Left lobe of liver (tissue), 2 donors: ENCODE data around the gene GNGT2. TPM values are rescaled to one million over a fixed set of nuclear protein-coding genes. Genes with fewer than 3 reads are reported as not detected.

Source experiments
- ATAC-seq: fragments of 200-7000 bp; cut with Tn5 transposase; one replicate; pipeline ENCODE4 v1.9.1; 2020; ENCODE audit warnings: mild to moderate bottlenecking, moderate library complexity
- DNase-seq: peaks from one replicate; pipeline ENCODE4 v3.0.0-alpha.2; 2020; ENCODE audit warnings: low spot score
- total RNA-seq: library from RNA; stranded (reverse); gene quantifications from one replicate; pipeline ENCODE4 v1.2.1, GENCODE V29; 2021
- donor health status: DM: no; HTN: no; CAD: no; lungs with moderate emphysema.
- donor health status: DM: no; HTN: yes; CAD: no.

GNGT2 gene
- 0.20 TPM for total RNA-seq

GRCh38 chr17:49210158-49211029 is at the start of gene GNGT2, which contains the start of gene ABI3:
TSS of gene GNGT2 (minus strand) at chr17:49210574. CDS start at chr17:49207422, 3,152 bp downstream.
TSS of gene ABI3 (plus strand) at chr17:49210707. CDS start at chr17:49210725, 18 bp downstream.
- DNase-seq (no peak), ATAC-seq (peak; percentile 64)

- DNase-seq, result no peak
These were observed 49.3 kb upstream of the GNGT2 start for GRCh38 chr17:49259663-49260010.

DNA sequence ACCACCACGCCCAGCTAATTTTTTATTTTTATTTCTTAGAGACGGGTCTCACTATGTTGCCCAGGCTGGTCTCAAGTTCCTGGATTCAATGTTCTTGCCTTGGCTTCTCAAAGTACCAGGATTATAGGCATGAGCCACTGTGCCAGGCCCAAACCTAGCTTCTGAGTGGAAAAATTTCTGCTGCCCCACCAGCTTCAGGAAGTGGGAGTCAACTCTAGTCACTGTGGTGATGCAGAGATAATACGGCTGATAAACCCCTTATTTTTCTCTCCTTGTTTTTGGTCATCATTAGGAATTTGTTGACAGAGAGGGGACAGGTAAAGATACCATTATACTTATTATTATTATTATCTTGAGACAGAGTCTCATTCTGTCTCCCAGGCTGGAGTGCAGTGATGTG is 48.0 kb upstream of the GNGT2 start:
- ATAC-seq (no peak), DNase-seq (no peak)

More at GRCh38 chr17:49259663-49260010, 49.3 kb upstream of the GNGT2 start:
- ATAC-seq, result peak; percentile 7

DNA sequence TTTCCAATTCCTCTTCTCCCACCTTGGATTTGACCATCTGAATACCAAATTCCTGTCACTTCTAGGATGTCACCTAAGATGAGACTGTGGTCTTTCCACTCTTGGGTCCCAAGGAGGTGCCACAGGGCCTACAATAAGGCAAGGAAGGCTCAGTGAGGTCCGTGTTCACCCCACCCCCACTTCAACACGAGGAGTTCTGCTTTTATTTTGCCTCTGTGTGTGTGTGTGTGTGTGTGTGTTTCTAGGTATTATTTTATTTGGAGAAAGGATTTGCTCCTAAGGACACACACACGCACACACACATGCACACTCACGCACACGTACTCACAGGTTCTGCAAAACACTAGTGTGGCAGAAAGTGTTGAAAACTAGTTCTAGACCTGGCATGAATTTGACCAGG is 44.8 kb upstream of the GNGT2 start:
- ATAC-seq (no peak), DNase-seq (no peak)

DNA sequence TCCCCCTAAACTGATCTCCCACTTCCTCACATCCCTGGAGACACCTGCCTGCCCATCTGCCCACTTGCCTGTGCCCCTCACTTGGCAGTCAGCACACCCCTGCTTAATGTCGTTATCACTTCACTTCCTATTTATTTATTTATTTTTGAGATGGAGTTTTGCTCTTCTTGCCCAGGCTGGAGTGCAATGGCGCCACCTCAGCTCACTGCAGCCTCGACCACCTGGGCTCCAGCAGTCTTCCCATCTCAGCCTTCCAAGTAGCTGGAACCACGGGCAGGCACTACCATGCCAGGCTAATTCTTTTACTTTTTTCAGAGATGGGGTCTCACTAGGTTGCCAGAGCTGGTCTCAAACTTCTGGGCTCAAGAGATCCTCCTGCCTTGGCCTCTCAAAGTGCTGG is 43.7 kb upstream of the GNGT2 start:
- ATAC-seq, result no peak

GRCh38 chr17:49252148-49252695 is 41.8 kb upstream of the GNGT2 start:
- ATAC-seq (peak; percentile 29), DNase-seq (peak; percentile 54)

More for the DNA sequence above, 43.7 kb upstream of the GNGT2 start:
- no peak for DNase-seq

DNA sequence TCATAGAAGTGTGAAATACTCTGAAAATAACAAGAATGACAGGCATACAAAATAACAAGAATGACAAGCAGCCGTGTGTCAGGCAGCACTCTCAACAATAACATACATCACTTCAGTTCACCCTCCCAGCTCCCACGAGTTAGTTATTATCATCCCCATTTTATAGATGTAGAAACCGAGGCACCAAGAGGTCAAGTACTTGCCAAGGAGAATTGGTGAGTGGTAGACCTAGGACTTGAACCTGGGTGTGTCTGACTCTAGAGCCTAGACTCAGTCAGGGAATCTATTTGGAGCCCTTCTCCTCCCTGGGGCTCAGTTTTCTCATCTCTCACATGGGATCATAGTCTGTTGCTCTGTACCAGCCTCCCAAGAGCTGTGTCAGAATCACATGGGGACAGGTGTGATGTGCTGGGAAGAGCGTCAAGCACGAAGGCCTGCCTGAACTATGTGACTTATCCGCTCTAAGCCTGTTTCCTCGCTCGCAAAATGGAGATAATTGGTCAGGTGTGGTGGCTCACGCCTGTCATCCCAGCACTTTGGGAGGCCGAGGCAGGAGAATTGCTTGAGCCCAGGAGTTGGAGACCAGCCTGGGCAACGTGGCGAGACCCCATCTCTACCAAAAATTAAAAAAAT is 39.6 kb upstream of the GNGT2 start:
- ATAC-seq (no peak), DNase-seq (no peak)

- no peak for ATAC-seq
- no peak for DNase-seq
These were observed 39.0 kb upstream of the GNGT2 start for GRCh38 chr17:49249292-49249794.

DNA sequence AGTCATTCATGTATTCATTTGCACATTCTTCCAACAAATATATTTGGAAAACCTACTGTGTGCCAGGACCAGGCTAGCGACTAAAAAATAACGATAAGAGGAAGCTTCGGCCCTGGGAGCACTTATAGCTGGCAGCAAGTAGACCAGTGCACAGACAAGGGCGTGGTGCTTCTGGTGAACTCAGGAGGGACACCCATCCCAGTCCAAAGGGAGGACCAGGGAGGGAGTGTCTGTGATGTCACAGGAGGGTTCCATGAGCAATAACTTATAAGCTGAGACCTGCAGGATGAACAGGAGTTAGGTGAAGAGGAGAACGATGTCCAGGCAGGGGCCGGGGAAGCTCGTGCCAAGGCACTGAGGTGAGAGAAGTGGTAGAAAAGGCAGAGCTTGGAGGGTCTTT is 37.6 kb upstream of the GNGT2 start:
- no peak for DNase-seq

DNA sequence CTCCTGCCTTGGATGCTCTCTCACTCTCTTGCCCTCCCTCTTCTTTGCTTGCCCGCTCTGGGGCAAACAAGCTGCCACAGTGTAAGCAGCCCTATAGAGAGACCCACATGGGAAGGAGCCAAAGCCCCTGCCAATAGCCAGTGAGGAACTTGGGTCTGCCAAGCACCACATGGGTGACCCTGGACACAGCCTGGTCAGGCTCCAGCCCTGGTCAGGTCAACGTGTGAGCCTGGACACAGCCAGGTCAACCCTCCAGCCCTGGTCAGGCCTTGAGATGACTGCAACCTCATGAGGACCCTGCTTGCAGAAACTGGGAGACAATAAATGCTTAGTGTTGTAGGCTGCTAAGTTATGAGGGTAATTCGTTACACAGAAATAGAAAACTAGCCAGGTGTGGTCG is 34.5 kb upstream of the GNGT2 start:
- no peak for ATAC-seq
- no peak for DNase-seq

More for the DNA sequence above, 37.6 kb upstream of the GNGT2 start:
- no peak for ATAC-seq

GRCh38 chr17:49242813-49243212 is 32.4 kb upstream of the GNGT2 start:
- DNase-seq, result no peak
- no peak for ATAC-seq

GRCh38 chr17:49241692-49242397 is 31.5 kb upstream of the GNGT2 start:
- DNase-seq, result no peak
- no peak for ATAC-seq

- DNase-seq (no peak), ATAC-seq (no peak)
These were observed 30.7 kb upstream of the GNGT2 start for GRCh38 chr17:49241040-49241439.

- DNase-seq, result no peak
These were observed 30.2 kb upstream of the GNGT2 start for GRCh38 chr17:49240619-49241018.

DNA sequence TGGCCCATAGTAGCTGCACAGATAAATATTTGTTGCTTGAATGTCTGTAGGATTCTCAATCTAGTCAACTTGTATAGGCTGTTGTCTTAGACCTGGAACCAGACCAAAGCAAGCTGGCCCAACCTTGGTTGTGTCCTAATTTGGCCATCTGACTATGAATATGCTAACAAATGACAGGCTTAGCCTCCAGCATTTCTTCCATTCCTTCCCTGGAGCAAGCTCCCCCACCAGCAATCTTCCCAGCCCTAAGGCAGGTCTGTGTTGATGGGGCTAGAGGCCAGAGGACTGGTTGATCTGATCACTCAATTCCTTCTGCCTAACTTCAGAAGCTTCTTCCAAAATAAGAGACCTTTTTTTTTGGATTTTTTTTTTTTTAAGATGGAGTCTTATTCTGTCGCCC is 29.6 kb upstream of the GNGT2 start:
- DNase-seq, result no peak
- ATAC-seq, result no peak

More at GRCh38 chr17:49240619-49241018, 30.2 kb upstream of the GNGT2 start:
- no peak for ATAC-seq

GRCh38 chr17:49235896-49236295 is 25.5 kb upstream of the GNGT2 start:
- ATAC-seq (no peak), DNase-seq (no peak)

DNA sequence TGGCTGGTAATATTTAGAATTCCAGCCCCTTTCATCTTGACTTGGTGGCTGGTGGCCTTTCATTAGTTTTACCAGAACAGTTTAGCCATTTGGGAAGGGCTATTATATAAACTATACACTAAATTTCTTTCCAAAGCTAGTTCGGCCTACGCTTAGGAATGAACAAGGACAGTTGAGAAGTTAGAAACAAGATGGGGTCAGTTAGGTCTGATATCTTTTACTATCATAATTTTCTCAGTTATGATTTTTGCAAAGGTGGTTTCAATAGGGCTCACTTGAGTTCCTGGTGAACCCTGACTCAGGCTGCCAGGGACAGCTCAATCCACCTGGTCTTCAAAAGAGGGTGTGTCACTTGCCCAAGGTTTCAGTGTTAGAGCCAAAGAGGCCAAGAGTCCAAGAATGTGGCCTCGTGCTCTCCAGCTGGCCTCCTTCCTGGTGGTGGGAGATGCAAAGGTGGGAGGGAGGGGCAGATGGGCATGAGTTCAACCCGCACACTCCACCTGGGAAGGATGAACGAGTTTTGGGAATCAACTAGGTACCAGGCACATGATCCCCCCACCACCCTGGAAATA is 24.2 kb upstream of the GNGT2 start:
- DNase-seq (no peak), ATAC-seq (no peak)

GRCh38 chr17:49231563-49231894 is 21.2 kb upstream of the GNGT2 start:
- DNase-seq, result no peak
- no peak for ATAC-seq

- peak; percentile 77 for DNase-seq
- peak; percentile 75 for ATAC-seq
These were observed 20.5 kb upstream of the GNGT2 start, which contains the start of gene PHOSPHO1 for GRCh38 chr17:49230636-49231562. TSS of gene PHOSPHO1 (minus strand) at chr17:49230787. CDS start at chr17:49226691, 4,096 bp downstream.
